Naive B cell (primary cell): ENCODE measurements around the gene UNC119. TPM values are rescaled to one million over a fixed set of nuclear protein-coding genes. Genes with fewer than 3 reads are reported as not detected.
A peak's percentile ranks its signal among the peaks of the same experiment; 100 is the strongest.

Experiments
- ATAC-seq, 2 donors: fragments of 150-1000 bp; cut with Tn5 transposase; 2 replicates each; pipeline ENCODE4 v1.10.0; 2021; ENCODE audit warnings: low read depth in 2 of 2, mild to moderate bottlenecking in 2 of 2, moderate library complexity in 2 of 2
- DNase-seq: peaks from one replicate; pipeline ENCODE4 v3.0.0; 2022
- H3K27ac Mint-ChIP-seq, 6 donors: one replicate each; pipeline ENCODE4 v1.8.0; 2020 to 2022; ENCODE audit warnings: mild to moderate bottlenecking in 6 of 6, mixed read lengths in 6 of 6, moderate library complexity in 5 of 6, inconsistent platforms in 2 of 6
- H3K27me3 Mint-ChIP-seq, 3 donors: one replicate each; pipeline ENCODE4 v1.8.0; 2021 to 2022; ENCODE audit warnings: mixed read lengths in 3 of 3, mild to moderate bottlenecking in 1 of 3
- H3K36me3 Mint-ChIP-seq, 2 donors: one replicate each; pipeline ENCODE4 v1.8.0; 2020 to 2022; ENCODE audit warnings: mixed read lengths in 2 of 2, inconsistent platforms in 1 of 2, mild to moderate bottlenecking in 1 of 2
- H3K4me1 Mint-ChIP-seq, 3 donors: one replicate each; pipeline ENCODE4 v1.8.0; 2020 to 2022; ENCODE audit warnings: mixed read lengths in 3 of 3, inconsistent platforms in 1 of 3, mild to moderate bottlenecking in 1 of 3, moderate library complexity in 1 of 3
- H3K4me3 Mint-ChIP-seq, 8 donors: one replicate each; pipeline ENCODE4 v1.8.0; 2020 to 2022; ENCODE audit warnings: mild to moderate bottlenecking in 8 of 8, mixed read lengths in 8 of 8, moderate library complexity in 8 of 8, inconsistent platforms in 2 of 8
- H3K9me3 Mint-ChIP-seq, 7 donors: one replicate each; pipeline ENCODE4 v1.8.0; 2020 to 2022; ENCODE audit warnings: mixed read lengths in 7 of 7, mild to moderate bottlenecking in 5 of 7, inconsistent platforms in 2 of 7, moderate library complexity in 1 of 7
- polyA plus RNA-seq, 6 donors: library from polyadenylated mRNA; unstranded; fragments of 300-500 nt; fragmentation: Illumina TruSeq; gene quantifications; one replicate each; pipeline ENCODE4 v1.2.3, GENCODE V29; 2021; ENCODE audit warnings: low read depth in 6 of 6

UNC119 gene
- polyA plus RNA-seq, 6 donors from 2014 or later: 69.7 to 93.0 (median 75.3) TPM

GRCh38 chr17:28570716-28571360 lies 18.4 kb upstream of the UNC119 start:
- no peaks in the 10 kb centered on the region for H3K27me3 Mint-ChIP-seq

GRCh38 chr17:28569446-28569845 lies 17.0 kb upstream of the UNC119 start:
- Mint-ChIP-seq H3K4me1 (peaks cover 43 to 74% (median 55%) of the 10 kb centered on the region in 3 donors), H3K4me3 (peak overlapping the region in 7 of 8 donors; percentile 1 to 99 (median 96)), H3K27ac (peak overlapping the region in 2 of 6 donors; percentile 31 to 40), H3K9me3 (no peaks in the 10 kb centered on the region), H3K27me3 (no peaks in the 10 kb centered on the region), H3K36me3 (peaks cover 0 to 4% of the 10 kb centered on the region in 2 donors)
- ATAC-seq: no peak
- DNase-seq: no peak

More at GRCh38 chr17:28570716-28571360, 18.4 kb upstream of the UNC119 start:
- Mint-ChIP-seq H3K4me3 (peak overlapping the region; percentile 92 to 99 (median 96)), H3K36me3 (peaks cover 0 to 4% of the 10 kb centered on the region in 2 donors), H3K9me3 (no peaks in the 10 kb centered on the region), H3K27ac (peak overlapping the region; percentile 78 to 96 (median 94)), H3K4me1 (peaks cover 45 to 64% (median 56%) of the 10 kb centered on the region in 3 donors)
- DNase-seq (no peak), ATAC-seq (peak; percentile 19 to 20)

GRCh38 chr17:28567604-28568003 lies 15.2 kb upstream of the UNC119 start:
- Mint-ChIP-seq H3K4me3 (peak overlapping the region; percentile 41 to 89 (median 86)), H3K27me3 (no peaks in the 10 kb centered on the region), H3K36me3 (no peaks in the 10 kb centered on the region), H3K27ac (peak overlapping the region; percentile 27 to 97 (median 92)), H3K4me1 (peaks cover 43 to 76% (median 48%) of the 10 kb centered on the region in 3 donors), H3K9me3 (no peaks in the 10 kb centered on the region)
- ATAC-seq (peak; percentile 63 to 70), DNase-seq (peak; percentile 71)

- Mint-ChIP-seq H3K27ac (no peak overlapping the region), H3K27me3 (no peaks in the 10 kb centered on the region), H3K36me3 (peaks cover 0 to 8% of the 10 kb centered on the region in 2 donors), H3K9me3 (no peaks in the 10 kb centered on the region), H3K4me3 (no peak overlapping the region), H3K4me1 (peaks cover 17 to 44% (median 21%) of the 10 kb centered on the region in 3 donors)
- ATAC-seq: no peak
- DNase-seq: no peak
These were observed 11.1 kb upstream of the UNC119 start for GRCh38 chr17:28563475-28563874.

GRCh38 chr17:28555022-28555421 lies 2.6 kb upstream of the UNC119 start:
- H3K27me3 Mint-ChIP-seq: no peaks in the 10 kb centered on the region
- no peaks in the 10 kb centered on the region for H3K9me3 Mint-ChIP-seq
- H3K4me3 Mint-ChIP-seq: peak overlapping the region in 2 of 8 donors; percentile 29 to 90
- no peak for DNase-seq
- peaks cover 35 to 36% of the 10 kb centered on the region in 2 donors for H3K36me3 Mint-ChIP-seq
- H3K4me1 Mint-ChIP-seq: peaks cover 33 to 39% (median 36%) of the 10 kb centered on the region in 3 donors
- no peak for ATAC-seq
- H3K27ac Mint-ChIP-seq: no peak overlapping the region

GRCh38 chr17:28554565-28554964 lies 2.1 kb upstream of the UNC119 start:
- no peak for ATAC-seq
- Mint-ChIP-seq H3K4me1 (peaks cover 37 to 43% (median 40%) of the 10 kb centered on the region in 3 donors), H3K9me3 (no peaks in the 10 kb centered on the region), H3K4me3 (peak overlapping the region in 4 of 8 donors; percentile 44 to 90 (median 50)), H3K36me3 (peaks cover 35 to 36% of the 10 kb centered on the region in 2 donors), H3K27ac (peak overlapping the region in 1 of 6 donors; percentile 58), H3K27me3 (no peaks in the 10 kb centered on the region)
- no peak for DNase-seq

GRCh38 chr17:28553000-28553505 lies 629 bp upstream of the UNC119 start:
- Mint-ChIP-seq H3K36me3 (peaks cover 31 to 35% of the 10 kb centered on the region in 2 donors), H3K27ac (peak overlapping the region; percentile 49 to 95 (median 76)), H3K9me3 (no peaks in the 10 kb centered on the region), H3K4me3 (peak overlapping the region; percentile 89 to 100 (median 92)), H3K4me1 (peaks cover 52 to 57% (median 55%) of the 10 kb centered on the region in 3 donors), H3K27me3 (no peaks in the 10 kb centered on the region)
- DNase-seq (no peak), ATAC-seq (no peak)

- H3K36me3 Mint-ChIP-seq: peaks cover 20 to 21% of the 10 kb centered on the region in 2 donors
- H3K4me1 Mint-ChIP-seq: peaks cover 61 to 66% (median 61%) of the 10 kb centered on the region in 3 donors
These were observed 826 bp downstream of the UNC119 start for GRCh38 chr17:28551421-28552175.

GRCh38 chr17:28550858-28551257 lies 1.6 kb downstream of the UNC119 start:
- Mint-ChIP-seq H3K27me3 (no peaks in the 10 kb centered on the region), H3K27ac (peak overlapping the region in 5 of 6 donors; percentile 95 to 99 (median 98)), H3K9me3 (no peaks in the 10 kb centered on the region), H3K36me3 (peaks cover 13 to 15% of the 10 kb centered on the region in 2 donors), H3K4me1 (peaks cover 61 to 69% (median 61%) of the 10 kb centered on the region in 3 donors), H3K4me3 (peak overlapping the region; percentile 68 to 100 (median 94))
- DNase-seq: no peak
- no peak for ATAC-seq

More at GRCh38 chr17:28551421-28552175, 826 bp downstream of the UNC119 start:
- DNase-seq (peak; percentile 5), ATAC-seq (no peak)
- H3K9me3 Mint-ChIP-seq: no peaks in the 10 kb centered on the region
- no peaks in the 10 kb centered on the region for H3K27me3 Mint-ChIP-seq
- peak overlapping the region; percentile 29 to 99 (median 94) for H3K27ac Mint-ChIP-seq
- H3K4me3 Mint-ChIP-seq: peak overlapping the region; percentile 78 to 100 (median 94)

GRCh38 chr17:28549236-28550132 lies 2.9 kb downstream of the UNC119 start:
- peaks cover 66 to 77% (median 68%) of the 10 kb centered on the region in 3 donors for H3K4me1 Mint-ChIP-seq
- peaks cover 12 to 23% of the 10 kb centered on the region in 2 donors for H3K36me3 Mint-ChIP-seq
- H3K27me3 Mint-ChIP-seq: no peaks in the 10 kb centered on the region

GRCh38 chr17:28548417-28549130 lies 3.9 kb downstream of the UNC119 start:
- peak overlapping the region; percentile 95 to 100 (median 98) for H3K27ac Mint-ChIP-seq
- no peaks in the 10 kb centered on the region for H3K27me3 Mint-ChIP-seq
- ATAC-seq (no peak), DNase-seq (no peak)
- peaks cover 65 to 81% (median 68%) of the 10 kb centered on the region in 3 donors for H3K4me1 Mint-ChIP-seq
- peak overlapping the region; percentile 58 to 100 (median 85) for H3K4me3 Mint-ChIP-seq
- H3K9me3 Mint-ChIP-seq: no peaks in the 10 kb centered on the region
- peaks cover 5 to 14% of the 10 kb centered on the region in 2 donors for H3K36me3 Mint-ChIP-seq

More at GRCh38 chr17:28549236-28550132, 2.9 kb downstream of the UNC119 start:
- peak overlapping the region; percentile 95 to 99 (median 98) for H3K27ac Mint-ChIP-seq
- H3K9me3 Mint-ChIP-seq: no peaks in the 10 kb centered on the region
- peak overlapping the region; percentile 58 to 100 (median 82) for H3K4me3 Mint-ChIP-seq
- peak; percentile 76 to 78 for ATAC-seq
- peak; percentile 78 for DNase-seq
